Endodermal cell (in vitro differentiated cells): ENCODE data around the gene BANP. TPM values are rescaled to one million over a fixed set of nuclear protein-coding genes. Genes with fewer than 3 reads are reported as not detected.

ENCODE experiments used
- DNase-seq: peaks from one replicate; pipeline ENCODE4 v3.0.0-alpha.2; 2017
- H3K27ac ChIP-seq: 2 replicates; pipeline ENCODE4 v1.5.1; 2013; ENCODE audit warnings: mild to moderate bottlenecking, low read depth, low read length, moderate library complexity
- H3K27me3 ChIP-seq: 2 replicates; pipeline ENCODE4 v1.6.1; 2013; ENCODE audit warnings: mild to moderate bottlenecking, low read length, moderate library complexity; ENCODE audit not compliant: insufficient read depth, control insufficient read depth, poor library complexity, severe bottlenecking
- H3K36me3 ChIP-seq: 2 replicates; pipeline ENCODE4 v1.7.0; 2013; ENCODE audit warnings: mild to moderate bottlenecking, low read length, moderate library complexity; ENCODE audit not compliant: control insufficient read depth, insufficient read depth
- H3K4me1 ChIP-seq: one replicate; pipeline ENCODE4 v1.7.0; 2013; ENCODE audit warnings: low read length; ENCODE audit not compliant: control insufficient read depth, insufficient read depth
- H3K4me3 ChIP-seq: 2 replicates; pipeline ENCODE4 v1.5.1; 2013; ENCODE audit warnings: mild to moderate bottlenecking, low read length, moderate library complexity
- H3K9ac ChIP-seq: 2 replicates; pipeline ENCODE4 v1.6.1; 2013; ENCODE audit warnings: mild to moderate bottlenecking, low read length, moderate library complexity; ENCODE audit not compliant: poor library complexity, severe bottlenecking; ENCODE audit errors: extremely low read depth
- H3K9me3 ChIP-seq: 2 replicates; pipeline ENCODE4 v1.6.1; 2013; ENCODE audit warnings: mild to moderate bottlenecking, low read length, moderate library complexity; ENCODE audit not compliant: control insufficient read depth
- H3K27ac Mint-ChIP-seq: 2 replicates; pipeline ENCODE4 v1.8.0; 2020; ENCODE audit warnings: mixed read lengths
- H3K27me3 Mint-ChIP-seq: 2 replicates; pipeline ENCODE4 v1.8.0; 2021; ENCODE audit warnings: mild to moderate bottlenecking, mixed read lengths; ENCODE audit not compliant: insufficient read depth
- H3K36me3 Mint-ChIP-seq: 2 replicates; pipeline ENCODE4 v1.8.0; 2020; ENCODE audit warnings: low read depth, mixed read lengths
- H3K4me1 Mint-ChIP-seq: 2 replicates; pipeline ENCODE4 v1.8.0; 2020; ENCODE audit warnings: mixed read lengths
- H3K4me3 Mint-ChIP-seq: 2 replicates; pipeline ENCODE4 v1.8.0; 2020; ENCODE audit warnings: mild to moderate bottlenecking, moderate library complexity, mixed read lengths
- H3K9me3 Mint-ChIP-seq: 2 replicates; pipeline ENCODE4 v1.8.0; 2020; ENCODE audit warnings: mild to moderate bottlenecking, mixed read lengths
- WGBS, 2 experiments: methylation state at CpG; one replicate each; pipeline versions ENCODE4 v1.1.5 to v1.1.7; 2013; ENCODE audit warnings: missing lambda C conversion rate in 2 of 2, mixed read lengths in 1 of 2; ENCODE audit not compliant: insufficient coverage in 1 of 2, insufficient read length in 1 of 2; 5-methylcytosine and 5-hydroxymethylcytosine counted together
- total RNA-seq, 2 donors: library from RNA; stranded (reverse); fragmentation: NEBNext Ultra II Directional in 1 of 2; extraction: Animal tissue kit (Norgen Biotek cat#: 25700) in 1 of 2; gene quantifications; 2 replicates in 1 of 2; 3 replicates in 1 of 2; pipeline ENCODE4 v1.2.1, GENCODE V29; 2021
- TF ChIP-seq, protein P1 (sequence below): fragments of 200-600 bp; sonication (generic); conservative IDR thresholded peaks from 2 replicates; pipeline ENCODE4 v1.5.0; 2021; ENCODE audit warnings: antibody characterized with exemption, mild to moderate bottlenecking

The BANP gene
- total RNA-seq, 2 donors from 2014 or later, result 39.5 to 45.5 TPM

DNA sequence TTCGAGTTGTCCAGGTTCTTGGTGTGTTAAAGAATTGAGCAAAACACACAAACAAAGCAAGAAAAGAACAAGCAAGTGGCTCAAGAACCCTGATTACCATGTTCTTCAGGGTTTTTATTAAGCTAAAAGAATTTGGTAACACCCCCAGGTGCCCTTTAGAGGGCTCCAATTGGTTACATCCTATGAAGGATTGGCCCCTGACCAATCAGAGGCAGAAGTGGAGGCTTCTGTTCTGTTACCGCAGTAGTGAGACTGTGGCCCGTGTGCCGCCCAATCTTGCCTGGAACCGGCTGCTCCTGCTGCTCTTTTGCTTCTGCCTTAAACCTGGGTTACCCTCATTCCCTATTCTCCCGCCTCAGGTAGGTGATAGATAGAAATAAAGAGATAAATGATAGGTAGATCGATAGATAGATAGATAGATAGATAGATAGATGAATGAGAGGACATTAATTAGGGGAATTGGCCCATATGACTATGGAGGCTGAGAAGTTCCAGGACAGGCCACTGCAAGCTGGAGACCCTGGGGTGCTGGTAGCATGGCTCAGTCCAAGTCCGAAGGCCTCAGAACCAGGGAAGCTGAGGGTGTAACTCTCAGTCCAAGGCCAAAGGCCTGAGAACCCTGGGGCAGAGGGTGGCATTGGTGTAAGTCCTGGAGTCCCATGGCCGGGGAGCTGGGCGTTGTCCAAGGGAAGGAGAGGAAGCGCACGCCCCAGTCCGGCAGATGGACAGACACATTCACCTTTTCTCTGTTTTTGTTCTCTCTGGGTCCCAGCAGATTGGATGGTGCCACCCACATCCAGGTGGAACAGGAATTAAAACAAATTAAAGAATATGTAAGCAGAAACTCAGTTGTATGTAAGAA lies 11.4 kb upstream of the BANP start:
- Histone ChIP-seq H3K27ac (no peak overlapping the region), H3K9me3 (no peaks in the 10 kb centered on the region), H3K4me3 (no peak overlapping the region), H3K36me3 (no peaks in the 10 kb centered on the region), H3K9ac (no peak overlapping the region), H3K27me3 (no peaks in the 10 kb centered on the region), H3K4me1 (no peaks in the 10 kb centered on the region)
- H3K36me3 Mint-ChIP-seq, result no peaks in the 10 kb centered on the region
- no peak overlapping the region for H3K27ac Mint-ChIP-seq
- no peaks in the 10 kb centered on the region for H3K9me3 Mint-ChIP-seq
- 94 to 100% methylated on average over 4 to 13 of the region's 13 CpGs for WGBS, 2 experiments
- DNase-seq, result no peak
- H3K4me3 Mint-ChIP-seq, result no peak overlapping the region
- H3K27me3 Mint-ChIP-seq, result peaks cover 2% of the 10 kb centered on the region
- no peaks in the 10 kb centered on the region for H3K4me1 Mint-ChIP-seq
- TF ChIP-seq, protein P1, sequence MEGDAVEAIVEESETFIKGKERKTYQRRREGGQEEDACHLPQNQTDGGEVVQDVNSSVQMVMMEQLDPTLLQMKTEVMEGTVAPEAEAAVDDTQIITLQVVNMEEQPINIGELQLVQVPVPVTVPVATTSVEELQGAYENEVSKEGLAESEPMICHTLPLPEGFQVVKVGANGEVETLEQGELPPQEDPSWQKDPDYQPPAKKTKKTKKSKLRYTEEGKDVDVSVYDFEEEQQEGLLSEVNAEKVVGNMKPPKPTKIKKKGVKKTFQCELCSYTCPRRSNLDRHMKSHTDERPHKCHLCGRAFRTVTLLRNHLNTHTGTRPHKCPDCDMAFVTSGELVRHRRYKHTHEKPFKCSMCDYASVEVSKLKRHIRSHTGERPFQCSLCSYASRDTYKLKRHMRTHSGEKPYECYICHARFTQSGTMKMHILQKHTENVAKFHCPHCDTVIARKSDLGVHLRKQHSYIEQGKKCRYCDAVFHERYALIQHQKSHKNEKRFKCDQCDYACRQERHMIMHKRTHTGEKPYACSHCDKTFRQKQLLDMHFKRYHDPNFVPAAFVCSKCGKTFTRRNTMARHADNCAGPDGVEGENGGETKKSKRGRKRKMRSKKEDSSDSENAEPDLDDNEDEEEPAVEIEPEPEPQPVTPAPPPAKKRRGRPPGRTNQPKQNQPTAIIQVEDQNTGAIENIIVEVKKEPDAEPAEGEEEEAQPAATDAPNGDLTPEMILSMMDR, result no peak

GRCh38 chr16:87942680-87943079 lies 8.6 kb upstream of the BANP start:
- no peaks in the 10 kb centered on the region for H3K27me3 Mint-ChIP-seq
- Histone ChIP-seq H3K9me3 (no peaks in the 10 kb centered on the region), H3K36me3 (no peaks in the 10 kb centered on the region), H3K27me3 (no peaks in the 10 kb centered on the region), H3K4me3 (no peak overlapping the region), H3K27ac (no peak overlapping the region), H3K4me1 (no peaks in the 10 kb centered on the region), H3K9ac (no peak overlapping the region)
- no peaks in the 10 kb centered on the region for H3K36me3 Mint-ChIP-seq
- no peaks in the 10 kb centered on the region for H3K4me1 Mint-ChIP-seq
- 87 to 90% methylated on average over 3 to 5 of the region's 5 CpGs for WGBS, 2 experiments
- no peak overlapping the region for H3K27ac Mint-ChIP-seq
- TF ChIP-seq, protein P1, result no peak
- no peak overlapping the region for H3K4me3 Mint-ChIP-seq
- DNase-seq, result no peak
- no peaks in the 10 kb centered on the region for H3K9me3 Mint-ChIP-seq

- Histone ChIP-seq H3K27ac (no peak overlapping the region), H3K27me3 (no peaks in the 10 kb centered on the region), H3K9ac (no peak overlapping the region), H3K9me3 (no peaks in the 10 kb centered on the region), H3K4me3 (no peak overlapping the region), H3K36me3 (no peaks in the 10 kb centered on the region), H3K4me1 (no peaks in the 10 kb centered on the region)
- Mint-ChIP-seq H3K27me3 (no peaks in the 10 kb centered on the region), H3K27ac (peak overlapping the region; percentile 35), H3K36me3 (no peaks in the 10 kb centered on the region), H3K4me3 (no peak overlapping the region), H3K9me3 (no peaks in the 10 kb centered on the region), H3K4me1 (no peaks in the 10 kb centered on the region)
- 88 to 90% methylated on average over 12 to 22 of the region's 22 CpGs for WGBS, 2 experiments
- TF ChIP-seq, protein P1, result no peak
- peak; percentile 84 for DNase-seq
Observed at GRCh38 chr16:87945351-87946042, 5.7 kb upstream of the BANP start.
